ENCODE measurements around the gene SLC22A5.
A peak's percentile ranks its signal among the peaks of the same experiment; 100 is the strongest.
"Not testable (repeated sequence)": the region's sequence is repeated elsewhere in the genome, so short reads cannot be mapped to it uniquely, and the experiment has no call there.

Gene SLC22A5

GRCh38 chr5:132436936-132437335, 67.4 kb downstream of the SLC22A5 start:
- DNase-seq (ENCODE audit: low read depth in 2 of 2), result no peak
- no peak overlapping the region for H3K4me3 ChIP-seq (replicated peaks in 1 of 2; ENCODE audit: low read depth in 2 of 2, low read length in 2 of 2)
- TF ChIP-seq CTCF (IDR thresholded peaks at IDR 0.05; ENCODE audit: low read depth, low read length), result no peak

DNA sequence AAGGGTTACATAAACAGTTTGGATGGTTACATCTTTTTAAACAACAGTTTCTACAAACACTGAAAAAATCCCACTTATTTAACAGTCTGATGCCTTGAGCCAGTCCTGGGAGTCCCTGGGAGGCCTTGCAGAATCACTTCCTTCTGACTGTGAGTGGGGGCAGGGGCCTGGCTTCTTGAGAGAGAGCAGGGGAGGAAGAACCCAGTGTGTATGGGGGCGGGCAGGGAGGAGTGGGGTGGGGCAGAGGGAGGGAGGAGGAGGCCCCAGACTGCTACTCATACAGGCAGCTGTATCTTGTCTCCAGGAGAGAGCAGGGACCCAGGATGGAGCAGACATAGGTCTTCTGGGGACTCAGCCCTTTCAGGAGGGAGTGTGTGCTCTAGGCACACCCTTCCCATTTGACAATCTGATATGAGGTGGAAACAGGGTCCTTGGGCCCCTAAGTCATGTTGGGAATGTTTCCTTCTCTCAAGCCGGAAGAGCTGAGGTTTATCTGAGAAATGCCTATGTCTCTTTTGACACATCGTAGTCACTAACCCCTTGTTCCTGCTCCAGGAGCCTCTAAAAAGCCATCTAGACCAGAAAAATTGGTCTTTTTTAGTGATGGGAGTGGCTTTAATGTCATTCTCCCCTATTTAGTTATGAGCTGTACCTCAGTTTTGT, 68.2 kb downstream of the SLC22A5 start:
- TF ChIP-seq CTCF (IDR thresholded peaks at IDR 0.05; ENCODE audit: low read depth, low read length), result no peak
- peak; percentile 94 for DNase-seq (ENCODE audit: low read depth in 2 of 2)
- H3K4me3 ChIP-seq (replicated peaks in 1 of 2; ENCODE audit: low read depth in 2 of 2, low read length in 2 of 2), result no peak overlapping the region

- DNase-seq (ENCODE audit: low read depth in 2 of 2), result not testable (repeated sequence)
Observed at GRCh38 chr5:132438267-132438645, 68.7 kb downstream of the SLC22A5 start.

DNA sequence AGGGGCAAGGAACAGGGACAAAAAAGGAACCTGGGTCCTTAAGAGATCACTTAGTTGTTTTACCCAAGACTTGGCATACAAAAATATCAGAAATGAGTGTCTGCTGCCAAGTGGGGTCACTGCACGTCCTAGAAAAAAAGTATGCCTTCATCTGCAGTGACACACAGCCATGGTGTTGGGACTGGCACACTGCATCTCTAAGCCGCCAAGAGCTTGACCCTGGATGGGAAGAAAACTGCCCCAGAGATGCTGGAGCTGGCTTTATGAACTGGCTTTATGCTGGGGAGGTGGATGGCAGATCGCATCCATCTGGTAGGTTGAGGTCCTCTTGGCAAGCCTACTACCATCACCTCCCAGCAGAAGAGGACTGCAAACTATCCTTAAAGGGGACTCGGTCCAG, 69.4 kb downstream of the SLC22A5 start:
- no peak for TF ChIP-seq CTCF (IDR thresholded peaks at IDR 0.05; ENCODE audit: low read depth, low read length)
- DNase-seq (ENCODE audit: low read depth in 2 of 2), result no peak
- no peak overlapping the region for H3K4me3 ChIP-seq (replicated peaks in 1 of 2; ENCODE audit: low read depth in 2 of 2, low read length in 2 of 2)

More at GRCh38 chr5:132438267-132438645, 68.7 kb downstream of the SLC22A5 start:
- not testable (repeated sequence) for H3K4me3 ChIP-seq (replicated peaks in 1 of 2; ENCODE audit: low read depth in 2 of 2, low read length in 2 of 2)

DNA sequence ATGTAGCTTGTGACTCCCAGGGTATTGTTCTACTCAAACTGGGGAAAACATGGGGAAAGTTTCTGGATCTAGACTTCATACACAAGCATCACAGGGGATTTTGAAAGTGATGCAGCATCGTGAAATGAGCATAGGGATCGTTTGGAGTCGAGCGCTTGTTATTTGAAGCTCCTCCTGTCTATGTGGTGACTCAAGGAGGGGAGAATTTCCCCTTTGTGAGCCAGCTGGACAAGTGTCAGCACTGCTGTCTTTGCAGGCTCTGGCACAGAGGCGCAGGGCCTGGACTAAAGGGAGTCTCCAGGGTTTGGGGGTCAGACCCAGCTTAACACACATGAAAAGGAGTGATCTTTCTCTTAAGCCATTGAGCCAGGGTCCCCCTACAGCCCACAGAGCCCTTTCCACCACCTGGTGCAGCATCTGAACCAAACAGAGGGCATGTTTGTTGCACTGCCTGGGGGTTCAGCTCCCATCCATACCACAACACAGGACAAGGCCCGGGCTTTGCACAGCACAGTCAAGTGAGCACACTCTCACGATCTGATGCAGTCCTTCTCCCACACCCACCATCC, 70.1 kb downstream of the SLC22A5 start:
- DNase-seq (ENCODE audit: low read depth in 2 of 2), result peak; percentile 92 to 98
- TF ChIP-seq CTCF (IDR thresholded peaks at IDR 0.05; ENCODE audit: low read depth, low read length), result no peak
- H3K4me3 ChIP-seq (replicated peaks in 1 of 2; ENCODE audit: low read depth in 2 of 2, low read length in 2 of 2), result no peak overlapping the region

GRCh38 chr5:132444061-132444460, 74.6 kb downstream of the SLC22A5 start:
- no peak for TF ChIP-seq CTCF (IDR thresholded peaks at IDR 0.05; ENCODE audit: low read depth, low read length)
- H3K4me3 ChIP-seq (replicated peaks in 1 of 2; ENCODE audit: low read depth in 2 of 2, low read length in 2 of 2), result no peak overlapping the region
- no peak for DNase-seq (ENCODE audit: low read depth in 2 of 2)

All from cardiac fibroblast (primary cell).